Measurements from ENCODE around the gene NEK5.
A peak's percentile ranks its signal among the peaks of the same experiment; 100 is the strongest.
"Not testable (repeated sequence)": the region's sequence is repeated elsewhere in the genome, so short reads cannot be mapped to it uniquely, and the experiment has no call there.

NEK5 gene

GRCh38 chr13:52067237-52067636 is 61.6 kb downstream of the NEK5 start:
- no peak for DNase-seq

- DNase-seq: no peak
Observed at GRCh38 chr13:52061587-52061986, 67.3 kb downstream of the NEK5 start.

GRCh38 chr13:52061064-52061463 is 67.8 kb downstream of the NEK5 start:
- DNase-seq: not testable (repeated sequence)

GRCh38 chr13:52053460-52053859 is 75.4 kb downstream of the NEK5 start:
- DNase-seq: no peak

GRCh38 chr13:52051400-52051799 is 77.5 kb downstream of the NEK5 start:
- DNase-seq: no peak

GRCh38 chr13:52048516-52048915 is 80.4 kb downstream of the NEK5 start:
- DNase-seq: no peak

- DNase-seq: no peak
Observed at GRCh38 chr13:52047463-52047862, 81.4 kb downstream of the NEK5 start.

- DNase-seq: no peak
Observed at GRCh38 chr13:52043675-52044074, 85.2 kb downstream of the NEK5 start.

- DNase-seq: no peak
Observed at GRCh38 chr13:52036037-52036436, 92.8 kb downstream of the NEK5 start.

GRCh38 chr13:52034616-52035226 is 94.2 kb downstream of the NEK5 start:
- DNase-seq: no peak

GRCh38 chr13:52033039-52033438 is 95.8 kb downstream of the NEK5 start:
- DNase-seq: no peak

GRCh38 chr13:52030401-52030800 is 98.5 kb downstream of the NEK5 start:
- not testable (repeated sequence) for DNase-seq

GRCh38 chr13:52029569-52029968 is 99.3 kb downstream of the NEK5 start:
- no peak for DNase-seq

- no peak for DNase-seq
Observed at GRCh38 chr13:52027832-52028231, 101.0 kb downstream of the NEK5 start.

GRCh38 chr13:52026246-52026626 is 102.6 kb downstream of the NEK5 start:
- DNase-seq: no peak

- no peak for DNase-seq
Observed at GRCh38 chr13:52025475-52026245, 103.2 kb downstream of the NEK5 start.

- DNase-seq: no peak
Observed at GRCh38 chr13:52024481-52024880, 104.4 kb downstream of the NEK5 start, which contains the start of gene UTP14C. Gene UTP14C, plus strand, starts transcription at chr13:52024691. Its CDS starts 4,114 bp downstream, at chr13:52028805.

- no peak for DNase-seq
Observed at GRCh38 chr13:52022356-52022755, 106.5 kb downstream of the NEK5 start.

GRCh38 chr13:52020191-52020590 is 108.7 kb downstream of the NEK5 start:
- DNase-seq: no peak

- no peak for DNase-seq
Observed at GRCh38 chr13:52016296-52016695, 112.6 kb downstream of the NEK5 start.

- DNase-seq: no peak
Observed at GRCh38 chr13:52012512-52012836, 116.4 kb downstream of the NEK5 start.

GRCh38 chr13:52011632-52012511 is 117.0 kb downstream of the NEK5 start, which contains the start of gene ALG11:
Gene ALG11, plus strand, starts transcription at chr13:52012398. Its CDS starts 21 bp downstream, at chr13:52012419.
- DNase-seq: peak; percentile 98 to 100 (median 99)

- peak in 3 of 5 experiments; percentile 15 to 30 (median 16) for DNase-seq
Observed at GRCh38 chr13:52010890-52011631, 117.8 kb downstream of the NEK5 start, which contains the start of gene ATP7B. Gene ATP7B, minus strand, starts transcription at chr13:52011450. Its CDS starts 113 bp downstream, at chr13:52011337.

Measured in T-helper 2 cell (primary cell).